GM19099 (cell line): ENCODE results near the gene CYP4F8.

Experiments
- POLR2A ChIP-seq: IDR thresholded peaks from 3 replicates; pipeline ENCODE4 v1.6.1; 2011; ENCODE audit warnings: low read depth; ENCODE audit not compliant: insufficient read length; ENCODE audit errors: extremely low read depth

CYP4F8 gene

DNA sequence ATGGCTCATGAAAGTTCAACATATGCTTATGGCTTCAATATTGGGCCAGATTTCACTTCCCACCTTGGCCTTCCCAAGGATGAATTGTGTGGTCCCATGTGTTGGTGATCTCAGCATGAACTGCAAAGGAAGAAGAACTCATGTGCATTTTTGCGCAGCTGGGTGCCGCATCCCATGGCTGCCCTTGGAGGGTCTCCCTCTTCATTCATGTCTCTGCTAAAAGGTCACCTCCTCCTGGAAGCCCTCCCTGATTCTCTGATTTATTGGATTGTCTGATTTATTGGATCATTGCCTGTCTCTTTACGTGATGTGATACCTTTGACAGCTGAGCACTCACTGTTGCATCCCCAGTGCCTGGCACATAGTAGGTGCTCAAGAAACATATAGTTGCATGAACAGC is 1.7 kb upstream of the CYP4F8 start:
- TF ChIP-seq POLR2A = no peak

GRCh38 chr19:15615526-15615925 is 508 bp downstream of the CYP4F8 start:
- TF ChIP-seq POLR2A = no peak

GRCh38 chr19:15616183-15616582 is 1.2 kb downstream of the CYP4F8 start:
- TF ChIP-seq POLR2A = no peak

DNA sequence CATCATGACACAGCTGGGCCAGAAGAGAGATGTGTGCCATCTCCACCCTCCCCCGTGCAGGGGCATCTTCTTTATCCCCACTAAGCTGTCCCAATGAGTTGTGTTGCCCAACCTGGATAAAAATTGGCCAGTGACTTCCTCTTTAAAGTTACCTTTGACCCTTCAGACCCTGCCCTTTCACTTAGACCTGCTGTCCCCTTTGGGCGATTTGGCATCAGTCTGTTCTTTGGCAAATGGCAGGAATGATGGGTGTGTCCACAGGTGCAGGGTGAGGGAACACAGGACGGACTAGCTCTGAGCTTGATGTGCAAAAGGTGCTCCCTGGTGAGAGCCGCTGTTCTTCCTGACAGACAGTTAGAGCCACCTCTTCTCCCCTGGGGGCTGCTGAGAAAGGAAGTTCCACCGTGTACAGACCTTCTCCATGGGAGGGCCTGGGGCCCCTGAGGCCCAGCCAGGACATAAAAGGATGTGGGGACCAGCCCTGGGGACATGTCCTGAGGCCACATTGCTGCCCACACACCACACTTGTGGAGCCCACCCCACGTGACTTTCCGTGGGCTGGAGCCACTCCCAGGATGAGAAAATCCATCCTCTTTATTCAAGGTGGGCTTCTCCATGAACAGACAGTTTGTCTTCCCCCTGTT is 1.7 kb downstream of the CYP4F8 start:
- no peak for TF ChIP-seq POLR2A

DNA sequence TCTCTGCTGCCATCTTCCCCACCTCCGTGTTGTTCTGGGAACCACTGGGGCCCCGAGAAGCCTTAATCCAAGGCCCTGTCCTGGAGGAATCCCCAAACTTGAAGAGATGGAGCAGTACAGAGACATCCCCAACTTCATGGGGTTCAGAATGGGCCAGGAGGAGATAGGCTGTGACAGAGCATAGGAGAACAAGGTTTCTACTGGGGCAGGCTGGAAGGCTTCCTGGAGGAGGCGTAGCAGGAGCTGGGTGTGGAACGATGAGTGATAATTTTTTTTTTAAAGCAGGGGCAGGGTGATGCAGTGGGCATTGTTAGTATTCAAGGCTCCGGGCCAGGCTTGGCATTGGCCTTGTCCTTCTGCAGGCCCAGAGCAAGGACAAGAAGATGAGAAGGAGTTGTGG is 3.3 kb downstream of the CYP4F8 start:
- TF ChIP-seq POLR2A = no peak

- no peak for TF ChIP-seq POLR2A
Measured at GRCh38 chr19:15621801-15622200, 6.8 kb downstream of the CYP4F8 start.

- TF ChIP-seq POLR2A = no peak
Measured at GRCh38 chr19:15622991-15623390, 8.0 kb downstream of the CYP4F8 start.

GRCh38 chr19:15623711-15624318 is 8.8 kb downstream of the CYP4F8 start:
- no peak for TF ChIP-seq POLR2A

DNA sequence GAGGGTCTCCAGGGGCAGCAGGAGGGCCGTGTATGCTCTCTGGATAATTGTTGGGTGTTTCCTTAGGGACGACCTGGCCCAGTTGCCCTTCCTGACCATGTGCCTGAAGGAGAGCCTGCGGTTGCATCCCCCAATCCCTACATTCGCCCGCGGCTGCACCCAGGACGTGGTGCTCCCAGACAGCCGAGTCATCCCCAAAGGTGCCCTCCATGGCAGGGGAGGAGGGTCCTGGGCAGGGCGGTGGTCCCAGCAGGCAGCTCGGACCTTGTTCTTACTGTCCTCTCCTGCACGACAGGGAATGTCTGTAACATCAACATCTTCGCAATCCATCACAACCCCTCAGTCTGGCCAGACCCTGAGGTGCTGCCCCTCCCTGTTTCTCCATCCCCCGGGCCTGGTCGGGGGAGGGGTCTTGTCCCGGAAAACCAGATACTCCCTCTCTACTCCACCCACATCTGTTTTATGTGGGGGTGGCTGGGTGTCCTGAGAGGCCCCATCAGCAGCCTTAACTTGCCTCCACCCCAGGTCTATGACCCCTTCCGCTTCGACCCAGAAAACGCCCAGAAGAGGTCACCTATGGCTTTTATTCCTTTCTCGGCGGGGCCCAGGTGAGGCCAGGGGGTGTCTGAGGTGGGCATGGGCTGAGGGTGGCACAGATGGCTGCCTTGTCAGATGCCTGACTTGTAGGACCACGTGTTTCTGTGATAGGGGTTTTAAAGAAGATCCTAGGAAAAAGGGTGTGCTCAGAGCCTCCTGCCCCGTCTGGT is 13.4 kb downstream of the CYP4F8 start:
- no peak for TF ChIP-seq POLR2A

DNA sequence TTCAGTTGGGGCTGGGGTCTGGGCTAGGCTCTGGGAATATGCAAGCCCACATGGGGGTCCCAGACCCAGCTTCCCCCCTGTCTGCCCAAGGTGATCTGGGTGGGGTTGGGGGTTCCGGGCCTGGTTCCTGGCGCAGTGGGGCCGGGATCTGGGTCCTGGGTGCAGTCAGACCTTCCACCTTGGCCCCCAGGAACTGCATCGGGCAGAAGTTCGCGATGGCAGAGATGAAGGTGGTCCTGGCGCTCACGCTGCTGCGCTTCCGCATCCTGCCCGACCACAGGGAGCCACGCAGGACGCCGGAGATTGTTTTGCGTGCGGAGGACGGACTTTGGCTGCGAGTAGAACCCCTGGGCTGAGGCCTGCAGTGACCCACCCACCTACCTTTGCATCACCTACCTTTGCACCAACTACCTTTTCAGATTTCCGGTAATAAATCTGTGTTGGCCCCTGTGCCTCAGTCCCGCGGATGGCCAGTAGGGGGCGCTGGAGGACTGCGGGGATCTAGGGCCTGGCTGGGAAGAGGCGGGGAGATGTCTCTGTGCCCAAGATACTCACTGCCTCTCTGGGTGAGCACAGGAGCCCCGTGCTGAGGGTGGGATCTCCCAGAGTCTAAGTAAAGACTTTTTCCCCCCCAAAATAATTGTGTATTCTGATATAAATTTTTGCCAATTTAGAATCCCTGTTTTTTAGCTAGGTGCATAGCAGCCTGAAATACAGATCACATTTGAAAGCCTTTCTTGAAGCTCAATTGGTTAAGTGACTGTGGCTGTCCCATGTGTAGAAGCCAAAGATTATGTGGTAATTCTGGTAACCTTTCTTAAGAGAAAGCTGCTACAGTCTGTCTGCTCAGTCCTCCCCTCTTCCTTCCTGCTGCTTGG is 14.2 kb downstream of the CYP4F8 start:
- TF ChIP-seq POLR2A = no peak

GRCh38 chr19:15631817-15632216 is 16.8 kb downstream of the CYP4F8 start:
- TF ChIP-seq POLR2A = no peak

- no peak for TF ChIP-seq POLR2A
Measured at GRCh38 chr19:15633082-15633835, 18.2 kb downstream of the CYP4F8 start.

DNA sequence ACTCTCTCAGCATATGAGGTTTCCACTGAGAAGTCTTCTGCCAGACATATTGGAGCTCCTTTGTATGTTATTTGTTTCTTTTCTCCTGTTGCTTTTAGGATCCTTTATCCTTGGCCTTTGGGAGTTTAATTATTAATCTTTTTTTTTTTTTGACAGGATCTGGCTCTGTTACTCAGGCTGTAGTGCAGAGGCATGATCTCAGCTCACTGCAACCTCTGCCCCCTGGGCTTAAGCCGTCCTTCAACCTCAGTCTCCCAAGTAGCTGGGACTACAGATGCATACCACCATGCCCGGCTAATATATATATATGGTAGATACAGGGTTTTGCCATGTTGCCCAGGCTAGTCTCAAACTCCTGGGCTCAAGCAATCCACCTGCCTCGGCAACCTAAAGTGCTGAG is 19.1 kb downstream of the CYP4F8 start:
- TF ChIP-seq POLR2A = no peak

GRCh38 chr19:15635016-15635805 is 20.2 kb downstream of the CYP4F8 start:
- no peak for TF ChIP-seq POLR2A
